GM21723 (cell line): ENCODE data around the gene CTSF.
"Not testable (repeated sequence)": the region's sequence is repeated elsewhere in the genome, so short reads cannot be mapped to it uniquely, and the experiment has no call there.

ENCODE experiments used
- ATAC-seq: cut with Tn5 transposase; IDR thresholded peaks from one replicate; pipeline ENCODE4 v1.9.1; 2021; ENCODE audit warnings: mild to moderate bottlenecking, moderate library complexity; ENCODE audit not compliant: unreplicated experiment

The CTSF gene

GRCh38 chr11:66559866-66560676, 8.3 kb downstream of the CTSF start:
- ATAC-seq: no peak

- ATAC-seq: no peak
Measured at GRCh38 chr11:66559142-66559865, 9.1 kb downstream of the CTSF start.

GRCh38 chr11:66557733-66558326, 10.6 kb downstream of the CTSF start:
- no peak for ATAC-seq

GRCh38 chr11:66556086-66556485, 12.3 kb downstream of the CTSF start:
- no peak for ATAC-seq

- no peak for ATAC-seq
Measured at GRCh38 chr11:66555416-66555815, 13.0 kb downstream of the CTSF start.

- ATAC-seq: no peak
Measured at GRCh38 chr11:66554602-66555001, 13.8 kb downstream of the CTSF start.

GRCh38 chr11:66550887-66551286, 17.5 kb downstream of the CTSF start:
- no peak for ATAC-seq

- ATAC-seq: no peak
Measured at GRCh38 chr11:66549696-66550095, 18.7 kb downstream of the CTSF start.

GRCh38 chr11:66548774-66549630, 19.4 kb downstream of the CTSF start:
- no peak for ATAC-seq

GRCh38 chr11:66548041-66548440, 20.4 kb downstream of the CTSF start:
- no peak for ATAC-seq

GRCh38 chr11:66547662-66548009, 20.8 kb downstream of the CTSF start:
- ATAC-seq: no peak

GRCh38 chr11:66546966-66547661, 21.3 kb downstream of the CTSF start:
- ATAC-seq: no peak

GRCh38 chr11:66546368-66546965, 21.9 kb downstream of the CTSF start, which contains the start of gene ACTN3:
Gene ACTN3, plus strand, starts transcription at chr11:66546903. Its CDS starts 35 bp downstream, at chr11:66546938.
- peak; percentile 3 for ATAC-seq

- ATAC-seq: peak; percentile 83
Measured at GRCh38 chr11:66545701-66546367, 22.6 kb downstream of the CTSF start, which contains the start of gene ZDHHC24. Gene ZDHHC24, minus strand, starts transcription at chr11:66546048. Its CDS starts 45 bp downstream, at chr11:66546003.

GRCh38 chr11:66544952-66545351, 23.5 kb downstream of the CTSF start:
- ATAC-seq: not testable (repeated sequence)

GRCh38 chr11:66543263-66544107, 24.9 kb downstream of the CTSF start:
- no peak for ATAC-seq

- ATAC-seq: no peak
Measured at GRCh38 chr11:66542362-66542761, 26.0 kb downstream of the CTSF start.

- no peak for ATAC-seq
Measured at GRCh38 chr11:66541892-66542291, 26.5 kb downstream of the CTSF start.
